Stimulated activated CD4-positive, alpha-beta T cell treated with anti-CD3 and anti-CD28 coated beads, TNF-alpha, amount 100 ng/mL, for 48 hours (primary cell): ENCODE data around the gene RERG.

Experiments
- DNase-seq, 3 donors: peaks; one replicate each; pipeline ENCODE4 v3.0.0-alpha.2; 2020; ENCODE audit warnings: low read depth in 3 of 3

RERG gene

GRCh38 chr12:15218794-15219193, 2.4 kb downstream of the RERG start:
- DNase-seq, result no peak

DNA sequence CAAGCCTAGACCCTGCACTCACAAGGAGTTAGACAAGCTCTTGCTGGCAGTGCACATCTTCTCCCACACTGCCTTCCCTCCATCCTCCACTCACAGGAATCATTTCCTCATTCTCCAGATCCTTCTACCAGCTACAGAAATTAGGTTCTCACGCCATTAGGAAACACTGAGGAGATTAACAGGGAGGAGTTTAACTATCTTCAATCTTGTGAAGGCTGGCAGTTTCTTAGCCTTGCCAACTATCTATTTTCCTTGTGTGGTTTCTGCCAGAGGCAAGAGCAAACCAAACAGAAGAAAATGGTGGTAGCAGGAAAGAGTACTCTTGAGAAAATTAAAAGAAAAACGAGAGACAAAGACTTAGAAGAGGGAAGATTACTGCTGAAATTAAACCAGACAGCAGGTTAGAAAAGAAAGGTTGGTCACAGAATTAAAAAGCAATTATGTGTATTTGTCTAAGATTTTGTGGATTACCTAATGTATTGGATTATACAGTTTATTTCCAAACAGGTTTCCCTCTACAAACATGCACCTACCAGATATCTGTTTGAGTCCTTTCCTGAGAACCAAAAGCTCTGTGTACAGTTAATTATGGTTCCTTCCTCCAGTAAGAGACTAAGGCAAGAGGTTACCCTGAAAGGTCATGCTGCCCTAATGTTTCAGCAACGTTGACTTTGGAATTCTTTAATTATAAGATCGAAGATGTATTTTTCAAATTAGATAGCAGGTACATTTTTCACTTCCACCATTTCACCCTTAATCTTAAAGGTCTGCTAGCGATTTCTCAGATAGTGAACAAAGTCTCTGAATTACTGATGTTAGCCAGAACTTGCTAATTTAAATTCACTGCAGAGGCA, 5.0 kb downstream of the RERG start:
- no peak for DNase-seq

DNA sequence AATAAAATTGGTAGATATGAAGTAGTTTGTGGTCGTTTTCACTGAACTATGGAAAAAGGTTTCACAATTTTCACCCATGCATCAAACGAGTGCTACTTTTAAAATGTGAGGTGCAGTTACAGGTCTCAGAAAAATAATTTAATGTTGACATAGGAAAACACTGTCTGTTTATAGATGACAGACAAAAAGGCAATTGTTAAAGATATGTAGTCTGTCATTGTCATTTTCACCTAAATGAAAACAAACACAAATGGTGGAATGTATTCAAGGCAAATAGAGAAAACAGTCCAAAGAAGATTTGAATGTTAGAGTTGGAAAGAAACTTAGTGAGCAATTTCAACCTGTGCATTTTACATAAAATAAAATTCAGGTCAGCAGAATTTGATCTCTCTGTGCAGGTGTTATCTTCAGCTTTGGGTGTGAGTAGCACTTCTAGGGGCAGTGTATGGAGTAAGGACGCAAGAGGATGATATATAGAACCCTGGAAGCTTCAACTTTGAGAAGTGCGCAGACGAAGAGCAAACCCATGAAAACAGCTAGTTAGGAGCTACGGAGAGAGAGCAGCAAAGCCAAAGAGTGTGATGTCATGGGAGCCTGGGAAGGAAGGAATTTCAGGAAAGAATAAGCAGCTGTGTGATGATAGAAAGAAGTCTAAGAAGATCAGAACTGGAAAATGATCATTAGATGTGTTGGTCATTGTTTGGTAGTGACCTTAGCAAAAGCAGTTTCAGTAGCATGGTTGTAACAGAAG, 6.2 kb downstream of the RERG start:
- DNase-seq, result no peak

DNA sequence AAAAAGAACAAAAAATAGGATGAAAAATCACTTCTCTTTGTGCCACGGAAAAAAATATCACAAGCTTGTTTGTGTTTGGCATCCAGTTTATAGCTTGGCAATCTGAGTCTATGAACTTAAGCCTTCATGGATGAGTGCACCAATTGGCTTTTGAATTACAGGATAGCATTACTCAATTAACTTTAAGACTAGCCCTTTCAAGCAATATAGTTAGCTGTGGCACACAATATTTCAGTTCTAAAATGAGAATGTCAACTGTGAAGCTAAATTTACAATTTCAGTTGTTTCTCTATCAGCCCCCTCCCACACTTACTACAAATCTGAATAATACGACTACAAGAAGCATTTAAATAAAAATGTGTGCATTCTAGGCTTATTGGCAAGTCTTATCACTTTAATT, 8.3 kb downstream of the RERG start:
- DNase-seq, result no peak

- no peak for DNase-seq
Observed at GRCh38 chr12:15209782-15210181, 11.4 kb downstream of the RERG start.

GRCh38 chr12:15208871-15209656, 12.2 kb downstream of the RERG start:
- DNase-seq, result no peak

DNA sequence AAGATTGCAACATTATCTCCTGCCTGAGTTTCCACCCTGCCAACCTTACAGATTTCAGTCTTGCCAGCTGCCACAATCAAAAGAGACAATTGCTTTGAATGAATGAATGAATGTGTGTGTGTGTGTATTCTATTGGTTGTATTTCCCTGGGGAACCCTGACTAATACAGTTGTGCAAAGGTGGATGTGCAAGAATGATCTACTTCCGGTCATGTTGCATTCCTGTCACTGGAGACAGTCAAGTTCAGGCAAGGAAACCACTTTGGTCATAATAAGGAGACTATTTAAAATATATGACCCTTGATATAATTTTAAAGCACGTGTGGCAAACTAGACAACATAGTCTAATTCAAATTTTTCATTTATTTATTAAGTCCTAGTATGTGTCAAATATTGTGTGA, 13.1 kb downstream of the RERG start:
- no peak for DNase-seq

- DNase-seq, result no peak
Observed at GRCh38 chr12:15206831-15207389, 14.3 kb downstream of the RERG start.

- DNase-seq, result no peak
Observed at GRCh38 chr12:15206338-15206737, 14.9 kb downstream of the RERG start.

DNA sequence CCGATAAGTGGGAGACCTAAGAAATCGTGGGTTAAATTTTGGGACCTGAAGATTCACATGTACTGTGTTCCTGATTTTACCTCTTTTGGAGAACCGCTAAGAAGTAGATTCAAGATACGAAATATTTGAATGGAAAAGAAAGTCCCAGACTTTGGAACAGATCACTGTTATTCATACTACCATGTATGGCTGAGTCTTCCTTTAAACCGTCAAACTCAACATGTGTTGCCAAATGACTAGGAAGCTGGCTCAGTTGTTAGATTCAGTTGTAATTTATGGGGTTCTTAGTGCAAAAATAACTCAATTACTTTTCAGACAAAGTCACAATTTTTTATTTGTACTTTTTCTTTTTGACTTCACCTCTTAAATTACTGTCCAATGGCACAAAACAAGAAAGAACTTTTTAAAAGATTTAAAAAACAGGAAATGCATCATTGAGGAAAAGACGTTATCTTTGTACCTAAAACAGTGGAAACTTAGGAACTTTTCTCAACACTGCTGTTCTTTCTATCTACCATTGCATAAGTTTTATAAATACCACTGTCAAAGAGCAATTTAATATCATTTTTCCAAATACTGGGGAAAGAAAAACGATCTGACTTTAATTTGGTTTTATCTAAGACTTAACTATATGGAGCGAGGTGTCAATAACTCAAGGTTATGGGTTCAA, 15.7 kb downstream of the RERG start:
- DNase-seq, result no peak

- DNase-seq, result no peak
Observed at GRCh38 chr12:15201456-15201855, 19.8 kb downstream of the RERG start.

GRCh38 chr12:15201056-15201455, 20.2 kb downstream of the RERG start:
- no peak for DNase-seq

GRCh38 chr12:15200641-15201040, 20.6 kb downstream of the RERG start:
- DNase-seq, result no peak

- no peak for DNase-seq
Observed at GRCh38 chr12:15199930-15200329, 21.3 kb downstream of the RERG start.

DNA sequence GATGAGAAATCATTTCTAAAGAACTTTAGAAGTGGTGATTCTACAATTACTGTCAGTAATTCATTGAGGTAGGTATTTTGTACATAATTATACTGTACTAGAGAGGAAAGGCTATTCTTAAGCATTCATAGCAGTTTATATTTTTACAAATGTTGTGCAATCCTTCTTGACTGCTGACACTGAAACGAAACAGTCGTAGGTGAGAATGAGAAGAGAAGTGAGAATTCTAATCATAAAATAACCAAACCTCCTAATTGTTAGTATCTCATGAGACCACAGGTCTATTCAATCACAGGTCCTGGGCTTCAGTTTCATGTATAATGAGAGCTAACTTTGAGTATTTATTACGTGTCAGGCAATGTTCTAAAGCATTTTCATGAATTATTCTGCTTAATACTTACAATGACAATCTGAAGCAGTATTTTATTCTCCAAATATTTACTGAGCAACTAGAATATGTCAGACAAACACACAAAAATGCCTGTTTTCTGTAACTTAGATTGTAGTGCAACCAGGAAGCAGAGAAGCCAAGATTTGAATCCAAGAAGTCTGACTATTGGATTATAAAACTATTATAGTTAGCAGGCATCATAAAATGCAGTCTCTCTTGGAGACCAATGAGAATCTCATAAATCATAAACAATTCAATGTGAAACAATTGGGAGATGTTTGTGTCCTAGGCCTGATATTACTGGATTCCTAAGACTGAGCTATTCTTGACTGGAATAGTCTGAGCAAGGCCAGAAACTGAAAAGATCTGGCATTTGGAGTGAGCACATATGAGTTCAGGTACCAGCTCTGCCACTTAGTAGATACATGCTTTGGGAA, 24.3 kb downstream of the RERG start:
- no peak for DNase-seq

DNA sequence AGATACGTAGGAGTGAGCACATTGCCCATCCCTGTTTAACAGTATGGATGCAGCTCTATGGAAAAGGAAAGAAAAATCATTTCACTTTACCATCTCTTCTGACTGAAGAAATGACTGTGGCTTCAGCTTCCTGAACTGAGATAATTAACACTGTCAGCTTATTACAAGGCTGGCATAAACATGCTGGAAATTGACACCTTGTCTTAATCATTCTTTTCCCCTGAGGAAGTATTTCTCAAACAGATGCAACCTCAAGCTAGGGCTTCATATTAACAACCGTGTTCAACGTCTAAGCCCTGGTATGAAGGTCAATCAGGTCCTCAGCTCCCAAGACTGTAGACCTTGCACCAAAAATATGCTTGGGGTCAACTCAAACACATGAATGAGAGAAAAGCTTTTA, 25.0 kb downstream of the RERG start:
- DNase-seq, result no peak

DNA sequence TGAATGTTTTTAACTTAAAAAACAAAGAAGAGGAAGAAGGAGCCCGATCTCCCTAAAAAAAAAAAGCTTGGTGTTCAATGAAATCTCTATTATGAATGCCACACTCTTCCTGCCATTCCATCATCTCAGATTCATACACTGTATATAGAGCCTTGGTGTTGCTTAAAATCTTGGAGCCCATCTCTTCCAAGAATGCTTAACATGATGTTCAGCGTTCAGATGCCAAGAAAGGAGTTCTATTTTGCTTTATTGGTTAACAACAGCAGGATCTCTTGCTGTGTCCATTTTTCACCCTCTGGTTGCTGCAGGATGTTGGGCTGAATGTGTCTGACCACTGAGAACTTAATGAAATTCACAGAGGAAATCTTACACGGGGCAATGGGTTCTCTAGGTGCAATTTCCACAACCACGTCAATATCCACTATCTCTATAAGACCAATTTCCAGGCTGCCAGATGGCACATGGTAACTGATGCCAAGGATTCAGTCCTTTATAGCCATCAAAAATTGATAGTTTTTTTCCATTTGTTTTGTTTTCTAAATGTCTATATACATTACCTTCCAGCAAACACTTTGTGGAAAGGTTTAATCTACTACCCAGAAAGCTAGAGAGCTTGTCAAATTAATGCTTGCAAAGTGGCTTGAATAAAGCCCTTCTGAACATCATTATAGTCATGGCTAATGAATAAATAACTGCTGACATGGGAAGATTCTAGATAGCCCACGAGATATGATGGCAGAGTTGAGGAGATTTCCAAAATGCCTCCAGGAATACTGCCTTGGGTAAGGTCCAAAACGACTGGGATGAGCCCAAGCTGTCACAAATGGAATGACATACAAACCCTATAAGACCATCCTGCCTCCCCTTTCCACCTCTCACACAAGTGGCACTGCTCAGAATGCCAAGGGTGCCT, 26.5 kb downstream of the RERG start:
- no peak for DNase-seq

- DNase-seq, result no peak
Observed at GRCh38 chr12:15193946-15194345, 27.3 kb downstream of the RERG start.

DNA sequence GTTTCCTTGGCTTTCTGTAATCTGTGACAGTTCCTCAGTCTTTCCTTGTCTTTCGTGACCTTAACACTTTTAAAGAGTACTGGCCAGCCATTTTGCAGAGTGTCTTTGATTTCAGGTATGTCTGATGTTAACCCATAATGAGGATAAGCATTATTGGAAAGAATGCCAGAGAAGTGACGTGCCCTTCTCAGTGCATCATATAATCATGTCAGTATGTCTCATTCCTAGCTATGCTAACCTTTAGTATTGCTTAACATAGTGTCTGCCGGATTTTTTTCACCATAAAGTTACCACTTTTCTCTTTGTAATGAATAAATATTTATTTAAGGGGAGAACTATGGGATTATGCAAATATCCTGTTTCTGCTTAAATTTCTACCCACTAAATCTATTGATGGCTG, 28.5 kb downstream of the RERG start:
- no peak for DNase-seq

DNA sequence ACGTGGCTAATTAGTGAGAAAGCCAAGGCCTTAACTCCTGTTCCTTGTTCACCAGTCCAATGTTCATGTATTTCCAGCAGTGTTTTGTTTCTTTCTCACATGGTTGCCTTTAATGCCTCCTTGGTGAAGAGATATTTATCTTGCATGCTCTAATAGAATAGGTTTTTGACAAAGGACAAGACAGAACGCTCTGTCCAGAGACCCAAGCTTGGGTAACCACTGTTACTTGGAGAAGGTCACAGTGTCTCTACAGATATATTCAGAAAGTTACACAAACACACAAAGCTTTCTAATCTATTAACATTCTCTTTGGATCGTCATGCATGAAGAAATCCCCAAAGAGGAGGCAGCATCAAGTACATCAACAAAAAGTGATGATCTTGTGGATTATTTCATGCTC, 33.1 kb downstream of the RERG start:
- DNase-seq, result no peak
